Stimulated activated CD4-positive, alpha-beta T cell treated with anti-CD3 and anti-CD28 coated beads, Interleukin-1b, Interleukin-23, amount 100 ng/mL, for 24 hours (primary cell): ENCODE results near the gene VIPR2.
"Not testable (repeated sequence)": the region's sequence is repeated elsewhere in the genome, so short reads cannot be mapped to it uniquely, and the experiment has no call there.

Source experiments
- DNase-seq, 4 experiments: peaks; one replicate each; pipeline ENCODE4 v3.0.0-alpha.2; 2020; ENCODE audit warnings: low read depth in 4 of 4, low spot score in 1 of 4

The VIPR2 gene

DNA sequence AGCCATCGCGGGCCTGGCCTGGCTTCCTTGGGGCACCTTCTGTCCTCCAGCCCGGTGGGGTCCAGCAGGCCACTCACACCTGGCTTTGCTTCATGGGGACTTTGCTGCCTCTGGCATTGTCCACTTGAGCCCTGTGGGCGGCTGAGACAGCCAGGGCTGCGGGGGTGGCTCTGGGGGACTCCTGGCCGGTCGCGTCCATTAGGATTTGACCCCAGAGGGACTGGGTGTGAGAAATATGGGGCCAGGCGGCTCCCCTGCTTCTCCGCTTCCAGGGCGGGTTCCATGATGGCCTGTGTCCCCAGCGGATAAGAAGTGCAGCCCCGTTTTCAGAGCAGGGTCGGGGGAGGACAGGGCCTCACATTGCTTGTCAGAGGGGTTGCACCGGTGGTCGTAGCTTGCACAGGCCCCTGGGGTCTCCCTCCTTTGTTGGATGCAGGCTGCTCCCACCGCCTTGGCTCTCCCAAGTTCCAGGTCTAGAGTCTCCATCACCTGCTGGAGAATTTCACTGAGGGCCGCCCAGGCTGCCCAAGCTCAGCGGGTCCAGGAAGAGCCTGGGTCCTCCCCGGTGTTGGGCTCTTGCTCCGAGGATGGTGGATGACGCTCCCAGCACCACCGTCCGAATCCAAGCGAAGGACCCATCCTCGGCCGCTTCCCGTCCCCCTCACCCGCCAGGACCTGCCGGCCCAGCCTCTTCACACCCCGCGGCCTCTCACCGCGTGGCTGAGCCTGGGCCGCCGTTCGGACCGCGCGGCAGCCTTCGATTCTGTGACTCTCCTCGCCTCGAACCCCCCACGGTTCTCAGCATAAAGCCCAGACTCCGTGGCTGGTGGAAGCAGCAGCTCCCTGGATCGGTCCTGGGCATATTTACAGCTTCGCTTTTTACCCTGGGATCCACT lies 148.2 kb downstream of the VIPR2 start:
- no peak for DNase-seq

DNA sequence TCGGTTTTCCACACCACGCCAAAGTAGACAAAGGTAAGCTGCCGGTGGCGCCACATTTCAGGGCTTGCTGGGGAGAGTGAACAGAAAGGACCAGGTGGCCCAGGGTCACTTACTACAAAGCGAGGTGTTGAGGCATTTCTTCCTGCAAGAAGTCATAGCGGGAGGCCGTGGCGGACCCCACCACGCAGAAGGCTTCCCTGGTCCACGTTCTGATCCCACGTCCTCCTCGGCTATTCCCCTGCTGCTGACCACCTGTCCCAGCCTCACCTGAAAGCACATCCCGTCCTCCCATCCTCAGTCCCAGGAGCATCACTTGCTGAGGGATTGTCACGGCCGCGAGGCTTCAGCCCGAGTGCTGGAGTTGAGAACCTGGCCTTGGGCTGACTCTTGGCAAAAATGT lies 149.2 kb downstream of the VIPR2 start:
- DNase-seq = no peak

- no peak for DNase-seq
Observed at GRCh38 chr7:158994687-158995086, 150.0 kb downstream of the VIPR2 start.

- no peak for DNase-seq
Observed at GRCh38 chr7:158993591-158993990, 151.1 kb downstream of the VIPR2 start.

- no peak for DNase-seq
Observed at GRCh38 chr7:158992759-158993158, 151.9 kb downstream of the VIPR2 start.

- no peak for DNase-seq
Observed at GRCh38 chr7:158991824-158992621, 152.6 kb downstream of the VIPR2 start.

GRCh38 chr7:158988996-158989395 lies 155.7 kb downstream of the VIPR2 start:
- no peak for DNase-seq

GRCh38 chr7:158988302-158988862 lies 156.3 kb downstream of the VIPR2 start:
- DNase-seq = no peak

DNA sequence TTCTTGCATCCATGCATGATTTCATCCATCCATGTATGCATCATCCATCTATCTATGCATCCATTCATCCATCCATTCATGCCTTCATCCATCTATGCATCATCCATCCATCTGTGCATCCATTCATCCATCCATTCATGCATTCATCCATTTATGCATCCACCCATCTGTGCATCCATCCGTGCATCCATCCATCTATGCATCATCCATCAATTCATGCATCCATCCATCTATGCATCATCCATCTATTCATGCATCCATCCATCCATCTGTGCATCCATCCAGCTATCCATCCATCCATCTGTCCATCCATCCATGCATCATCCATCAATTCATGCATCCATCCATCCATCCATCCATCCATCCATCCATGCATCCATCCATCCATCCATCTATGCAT lies 157.0 kb downstream of the VIPR2 start:
- DNase-seq = no peak

GRCh38 chr7:158985583-158985982 lies 159.1 kb downstream of the VIPR2 start:
- DNase-seq = no peak

DNA sequence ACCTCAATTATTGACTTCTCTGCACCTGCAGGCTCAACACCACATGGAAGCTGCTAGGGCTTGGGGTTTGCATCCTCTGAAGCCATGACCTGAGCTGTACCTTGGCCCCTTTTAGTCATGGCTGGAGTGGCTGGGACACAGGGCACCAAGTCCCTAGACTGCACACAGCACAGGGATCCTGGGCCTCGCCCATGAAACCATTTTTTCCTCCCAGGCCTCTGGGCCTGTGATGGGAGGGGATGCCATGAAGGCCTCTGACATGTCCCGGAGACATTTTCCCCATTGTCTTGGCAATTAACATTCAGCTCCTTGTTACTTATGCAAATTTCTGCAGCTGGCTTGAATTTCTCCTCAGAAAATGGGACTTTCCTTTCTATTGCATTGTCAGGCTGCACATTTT lies 160.7 kb downstream of the VIPR2 start:
- DNase-seq = not testable (repeated sequence)

- DNase-seq = not testable (repeated sequence)
Observed at GRCh38 chr7:158982080-158982479, 162.6 kb downstream of the VIPR2 start.

GRCh38 chr7:158979635-158980351 lies 164.9 kb downstream of the VIPR2 start:
- no peak for DNase-seq

GRCh38 chr7:158979023-158979529 lies 165.6 kb downstream of the VIPR2 start:
- no peak for DNase-seq
